Measurements from ENCODE around the gene ROGDI. TPM values are rescaled to one million over a fixed set of nuclear protein-coding genes. Genes with fewer than 3 reads are reported as not detected.

The ROGDI gene
- polyA plus RNA-seq, 1 donor = 26.3 TPM

DNA sequence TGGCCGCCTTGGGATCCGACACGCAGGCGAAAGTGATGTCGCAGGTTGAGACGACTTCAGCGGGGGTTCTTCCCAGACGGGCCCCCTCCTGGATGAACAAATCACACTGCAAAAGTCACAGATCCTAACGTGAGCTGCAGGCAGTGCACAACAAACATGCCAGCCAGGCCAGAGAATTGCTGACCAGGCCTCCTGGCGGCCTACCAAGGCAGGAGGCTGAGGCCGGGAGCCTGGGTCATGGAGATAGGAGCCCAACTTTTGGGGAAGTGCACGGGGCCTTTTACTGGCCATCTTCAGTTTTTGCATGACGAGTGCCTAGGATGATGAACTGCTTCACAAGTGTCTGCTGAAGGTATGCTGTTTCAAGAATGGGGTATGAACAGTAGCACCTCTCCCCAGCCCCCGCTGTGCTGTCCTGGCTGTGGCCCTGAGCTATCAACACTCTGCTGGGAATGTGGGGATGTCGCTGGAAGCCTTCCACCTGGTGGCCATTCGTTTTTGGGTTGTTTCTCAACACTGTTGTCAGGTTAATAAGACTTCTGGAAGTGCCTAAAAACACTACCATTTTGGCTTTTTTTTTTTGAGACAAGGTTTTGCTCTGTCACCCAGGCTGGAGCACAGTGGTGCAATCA lies 12.2 kb upstream of the ROGDI start:
- DNase-seq = no peak

DNA sequence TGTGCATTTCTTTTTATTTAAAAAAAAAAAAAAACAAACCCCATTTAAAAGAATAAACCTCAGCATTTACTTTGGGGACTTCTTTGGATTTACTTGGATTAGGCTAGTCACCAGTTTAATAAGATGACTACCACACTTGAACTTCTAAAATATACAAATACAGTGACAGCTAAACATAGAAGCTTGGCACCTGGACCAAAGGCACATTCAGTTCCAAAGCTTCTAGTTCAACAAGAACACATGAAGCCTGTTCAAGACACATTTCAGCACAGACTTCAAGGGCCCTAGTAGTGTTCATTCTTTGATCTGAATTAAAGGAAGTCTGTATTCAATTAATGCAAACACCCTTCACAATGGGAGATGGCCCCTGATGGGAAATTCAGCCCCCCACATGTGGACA lies 11.6 kb upstream of the ROGDI start:
- no peak for DNase-seq

GRCh38 chr16:4813251-4814003 lies 11.0 kb upstream of the ROGDI start:
- DNase-seq = no peak

DNA sequence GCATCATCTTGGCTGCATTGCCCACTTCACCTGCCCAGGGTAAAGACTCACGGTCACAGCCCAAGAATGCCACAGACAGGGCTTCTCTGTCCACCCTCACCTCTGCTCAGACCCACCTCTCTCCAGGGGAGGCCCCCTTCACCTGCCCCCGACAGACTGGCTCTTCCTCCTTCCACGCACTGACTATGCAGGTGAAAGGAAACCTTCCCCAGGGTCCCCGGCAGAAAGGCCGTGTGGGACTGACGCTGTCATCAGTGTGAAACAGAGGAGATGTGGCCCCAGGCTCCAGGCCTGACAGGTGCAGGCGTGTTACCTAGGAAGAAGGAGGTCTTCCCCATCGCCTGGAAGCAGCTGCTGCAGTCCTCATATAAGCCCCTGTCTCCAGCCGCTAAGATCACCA lies 9.3 kb upstream of the ROGDI start:
- DNase-seq = no peak

DNA sequence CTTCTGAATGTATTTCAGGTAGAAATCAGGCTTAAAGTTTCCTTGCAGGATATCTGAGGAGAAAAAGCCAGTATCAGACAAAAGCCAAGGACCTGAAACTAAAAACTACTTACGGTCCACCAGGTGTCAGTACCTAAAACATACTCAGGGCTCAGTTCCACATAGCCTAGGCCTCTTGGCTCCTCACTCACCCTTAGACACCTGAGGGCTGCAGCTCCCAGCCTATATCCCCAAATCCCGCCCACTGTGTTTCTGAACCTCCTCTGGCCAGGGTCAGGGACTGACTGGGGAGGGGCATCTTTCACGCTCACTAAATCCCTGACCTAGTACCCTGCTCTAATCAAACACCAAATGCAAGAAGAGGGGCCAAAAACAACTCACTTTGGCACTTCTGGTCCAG lies 8.8 kb upstream of the ROGDI start:
- DNase-seq = no peak

GRCh38 chr16:4806280-4806679 lies 3.8 kb upstream of the ROGDI start:
- DNase-seq = no peak

- no peak for DNase-seq
These were observed 2.8 kb upstream of the ROGDI start for GRCh38 chr16:4805231-4805630.

- DNase-seq = no peak
These were observed 1.7 kb upstream of the ROGDI start for GRCh38 chr16:4803898-4804762.

DNA sequence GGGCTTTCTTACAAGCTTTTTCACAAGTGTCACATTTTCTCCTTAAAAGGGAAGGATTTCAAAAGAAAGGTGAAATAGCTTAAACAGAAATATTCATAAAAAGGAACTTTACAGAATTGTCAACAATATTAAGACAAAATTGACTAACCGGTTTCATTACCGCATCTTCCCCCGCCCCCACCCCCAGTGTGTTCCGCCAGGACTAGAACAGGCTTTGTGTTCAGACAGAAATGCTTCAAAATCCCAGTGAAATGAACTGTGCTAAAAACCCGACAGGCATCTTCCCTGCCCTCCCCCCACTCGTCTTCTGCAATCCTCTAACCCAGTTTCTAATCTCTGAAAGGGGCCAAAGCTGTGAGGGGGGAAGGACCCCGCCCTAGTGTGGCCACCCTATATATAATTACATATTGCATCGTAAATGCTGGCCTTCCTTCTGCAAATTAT lies 990 bp upstream of the ROGDI start:
- DNase-seq = no peak

DNA sequence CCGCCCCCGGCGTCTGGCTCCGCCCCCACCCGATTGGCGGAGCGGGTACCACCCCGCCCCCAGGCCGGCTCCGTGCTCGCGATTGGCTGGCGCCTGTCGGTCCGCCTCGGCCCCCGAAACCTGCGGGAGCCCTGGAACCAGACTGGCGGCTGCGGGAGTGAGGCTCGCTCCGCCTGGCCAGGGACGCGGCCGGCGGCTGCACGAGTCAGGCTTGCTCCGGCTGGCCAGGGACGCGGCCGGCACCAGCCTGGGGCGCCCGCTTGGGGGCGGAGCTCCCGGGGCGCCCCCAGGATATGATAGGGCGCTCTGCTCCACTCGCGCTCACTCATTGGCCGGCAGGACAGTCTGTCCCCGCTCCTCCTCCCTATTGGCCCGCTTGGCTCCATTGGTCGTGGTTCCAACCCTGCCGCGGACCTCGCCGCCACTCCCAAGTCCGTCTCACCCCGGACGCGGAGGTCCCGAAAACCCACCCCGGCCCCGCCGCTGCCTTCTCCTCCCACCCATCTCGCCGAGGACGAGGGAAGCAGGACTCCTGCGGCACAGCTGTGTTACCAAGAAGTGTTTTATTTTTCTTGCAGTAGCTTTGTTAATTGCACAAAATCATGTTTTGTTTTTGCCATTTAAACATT lies 340 bp upstream of the ROGDI start:
- DNase-seq = peak; percentile 90

DNA sequence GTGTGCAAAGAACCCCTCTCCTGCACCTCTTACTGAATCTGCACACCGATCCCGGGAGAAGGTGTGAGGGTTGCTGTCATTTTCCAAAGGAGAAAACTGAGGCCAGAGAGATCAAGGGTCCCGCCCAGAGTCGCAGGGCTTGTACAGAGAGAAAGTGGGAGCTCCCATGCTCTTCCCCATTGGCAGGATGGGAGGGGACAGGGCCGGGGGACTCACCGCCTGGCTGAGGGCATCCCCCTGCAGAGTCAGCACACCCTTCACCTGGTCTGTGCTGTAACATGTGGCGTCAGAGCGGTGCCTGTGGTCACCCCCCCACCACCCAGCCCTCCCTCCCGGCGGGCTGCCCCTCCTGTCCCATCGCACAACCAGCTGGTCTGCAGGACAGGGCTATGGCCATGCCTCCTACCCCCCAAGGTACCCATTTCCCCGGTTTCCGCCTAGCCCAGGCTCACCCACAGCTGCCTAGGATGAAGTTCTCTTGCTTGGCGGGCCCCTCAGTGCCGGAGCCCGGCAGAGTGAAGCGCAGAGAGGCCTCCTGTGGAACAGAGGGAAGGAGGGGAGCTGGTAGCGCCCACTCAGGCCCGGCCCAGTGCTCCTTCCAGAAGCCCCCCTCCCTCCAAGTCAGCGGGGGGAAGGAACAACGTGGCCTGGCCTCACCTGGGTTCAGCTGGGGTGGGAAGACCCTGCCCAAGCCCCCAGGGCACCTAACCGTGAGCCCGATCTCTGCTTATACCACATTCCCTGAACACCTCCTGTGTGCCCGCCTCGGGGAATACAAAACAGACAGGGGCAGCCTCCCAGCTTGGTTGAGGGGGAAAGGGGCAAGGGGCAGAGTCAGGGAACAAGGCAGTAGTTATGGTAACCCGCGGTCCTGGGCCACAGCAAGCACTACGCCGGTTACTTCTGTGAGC lies 1.1 kb downstream of the ROGDI start:
- DNase-seq = peak; percentile 10

DNA sequence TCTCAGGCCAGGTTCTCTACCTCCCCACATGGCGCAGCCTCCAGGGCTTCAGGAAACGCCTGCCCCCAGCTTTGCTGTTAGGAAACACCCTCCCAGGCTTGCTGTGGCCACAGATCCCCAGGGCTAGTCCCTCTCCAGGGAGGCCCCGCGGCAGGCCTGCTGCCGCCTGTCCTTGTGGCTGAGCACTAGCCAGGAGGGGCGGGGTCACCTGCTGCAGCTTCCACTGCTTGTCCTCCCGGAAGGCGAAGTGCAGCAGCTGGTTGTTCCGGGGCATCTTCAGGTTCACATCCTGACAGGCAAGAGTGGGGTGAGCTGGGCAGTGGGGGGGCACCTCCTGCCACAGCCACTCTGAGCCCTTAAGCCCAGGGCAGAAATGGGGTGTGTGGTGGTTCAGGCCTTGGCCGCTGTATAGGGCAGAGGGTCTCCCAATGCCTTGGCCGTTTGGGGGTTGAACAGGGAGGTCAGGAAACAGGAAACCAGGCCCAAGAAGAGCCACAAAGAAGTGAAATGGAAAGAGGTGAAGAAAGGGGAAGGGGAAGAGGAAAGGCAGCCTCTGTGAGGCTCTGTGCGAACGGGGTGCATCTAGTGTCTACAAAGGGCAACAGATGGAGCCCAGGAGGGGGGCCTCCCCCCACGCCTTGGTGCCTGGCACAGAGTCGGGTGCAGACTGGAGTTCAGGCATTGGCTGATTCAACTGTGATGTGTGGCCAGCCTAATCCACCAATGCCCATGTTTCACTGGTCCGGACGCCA lies 2.0 kb downstream of the ROGDI start:
- no peak for DNase-seq

GRCh38 chr16:4799171-4799855 lies 3.1 kb downstream of the ROGDI start:
- no peak for DNase-seq

- no peak for DNase-seq
These were observed 4.0 kb downstream of the ROGDI start for GRCh38 chr16:4798456-4798855.

DNA sequence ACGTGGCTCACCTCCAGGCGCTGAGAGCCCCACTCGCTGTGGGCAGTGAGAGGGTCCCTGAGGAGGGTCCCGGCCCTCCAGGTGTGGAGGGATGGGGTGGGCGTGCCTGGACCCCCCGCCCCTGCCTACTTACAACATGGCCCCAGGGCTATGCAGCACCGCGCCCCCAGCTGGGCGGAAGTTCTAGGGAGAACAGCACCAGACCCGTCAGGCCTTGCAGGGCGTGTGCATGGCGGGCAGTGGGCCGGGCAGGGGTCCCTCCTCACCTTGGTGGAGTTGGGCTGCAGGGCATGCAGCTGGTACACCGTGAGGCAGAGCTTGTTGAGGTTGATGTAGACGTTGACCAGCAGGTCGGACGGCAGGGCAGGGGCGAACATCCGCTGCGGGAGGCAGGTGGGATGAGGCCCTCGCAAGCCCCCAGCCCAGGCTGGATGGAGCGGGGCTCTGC lies 4.6 kb downstream of the ROGDI start:
- DNase-seq = no peak

DNA sequence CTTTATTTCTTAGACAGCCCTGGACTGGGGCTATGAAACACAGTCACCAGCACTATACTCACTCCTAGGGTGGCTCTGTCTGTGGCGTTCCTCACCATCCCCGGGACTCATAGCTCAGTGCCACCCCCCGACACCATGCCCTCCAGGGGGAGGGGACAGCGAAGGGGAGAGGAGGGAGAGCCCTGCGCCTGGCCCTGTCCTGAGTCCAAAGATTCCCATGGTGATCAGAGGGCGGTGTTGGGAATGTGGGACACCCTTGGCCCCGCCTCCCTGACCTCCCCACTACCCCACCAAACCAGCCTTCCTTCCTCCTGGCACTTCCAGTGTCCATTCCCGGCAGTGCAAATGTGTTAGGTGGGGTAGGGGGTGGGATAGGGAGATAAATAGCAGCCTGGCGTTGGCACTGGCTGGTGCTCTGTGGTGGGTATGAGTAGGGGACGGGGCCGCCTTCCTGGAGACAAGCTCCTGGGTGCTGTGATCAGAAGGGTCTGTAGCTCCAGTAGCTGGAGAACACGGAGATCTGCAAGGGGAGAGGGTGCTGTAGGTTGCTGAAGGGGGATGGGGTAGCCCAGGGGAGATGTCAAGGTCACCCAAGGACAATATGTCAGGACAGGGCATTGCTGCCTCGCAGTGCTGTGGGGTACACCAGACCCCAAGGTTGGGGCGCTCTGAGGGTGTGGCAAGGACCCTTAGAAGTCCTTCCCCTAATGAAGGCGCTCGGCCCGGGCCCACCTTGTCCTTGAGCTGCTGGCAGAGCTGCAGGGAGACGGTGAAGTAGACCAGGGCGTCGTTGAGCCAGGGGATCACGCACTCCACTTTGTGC lies 5.2 kb downstream of the ROGDI start:
- no peak for DNase-seq

- no peak for DNase-seq
These were observed 6.4 kb downstream of the ROGDI start for GRCh38 chr16:4795828-4796572.

DNA sequence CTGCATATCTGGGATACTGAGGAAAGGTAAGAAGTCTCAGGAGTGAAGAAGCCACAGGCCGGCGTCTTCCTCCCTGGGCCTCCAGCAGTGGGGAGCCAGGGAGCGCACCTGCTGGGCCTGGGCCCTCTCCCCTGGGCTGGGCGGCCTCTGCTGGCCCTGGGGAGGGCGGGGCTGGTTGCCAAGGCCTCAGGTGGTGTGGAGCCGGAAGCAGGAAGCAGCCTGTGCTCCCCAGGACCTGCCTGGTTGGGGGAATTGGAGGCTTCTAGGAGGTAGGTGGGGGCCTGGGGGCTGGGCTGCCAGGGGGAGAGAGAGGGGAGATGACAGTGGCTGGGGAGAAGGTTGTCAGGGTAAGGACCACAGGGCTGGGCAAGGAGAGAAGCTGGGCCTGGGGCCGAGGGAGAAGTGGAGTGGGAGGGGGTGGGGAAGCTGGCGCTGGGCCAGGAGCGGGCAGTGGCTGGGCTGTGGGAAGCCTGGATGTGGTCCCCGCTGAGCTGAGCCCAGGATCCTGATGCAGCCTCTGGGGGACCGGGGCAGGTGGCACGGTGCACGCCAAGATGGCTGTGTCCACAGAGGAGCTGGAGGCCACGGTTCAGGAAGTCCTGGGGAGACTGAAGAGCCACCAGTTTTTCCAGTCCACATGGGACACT lies 7.1 kb downstream of the ROGDI start, which contains the start of gene SMIM22:
TSS of gene SMIM22 (plus strand) at position 189 of the 647 bp plus-strand sequence. CDS start at position 555, 366 bp downstream.
- DNase-seq = no peak
